HG02763 (cell line): Measurements from ENCODE around the gene FAIM2.

Experiments
- ATAC-seq: cut with Tn5 transposase; IDR thresholded peaks from one replicate; pipeline ENCODE4 v1.9.1; 2021; ENCODE audit warnings: mild to moderate bottlenecking, moderate library complexity; ENCODE audit not compliant: unreplicated experiment

FAIM2 gene

DNA sequence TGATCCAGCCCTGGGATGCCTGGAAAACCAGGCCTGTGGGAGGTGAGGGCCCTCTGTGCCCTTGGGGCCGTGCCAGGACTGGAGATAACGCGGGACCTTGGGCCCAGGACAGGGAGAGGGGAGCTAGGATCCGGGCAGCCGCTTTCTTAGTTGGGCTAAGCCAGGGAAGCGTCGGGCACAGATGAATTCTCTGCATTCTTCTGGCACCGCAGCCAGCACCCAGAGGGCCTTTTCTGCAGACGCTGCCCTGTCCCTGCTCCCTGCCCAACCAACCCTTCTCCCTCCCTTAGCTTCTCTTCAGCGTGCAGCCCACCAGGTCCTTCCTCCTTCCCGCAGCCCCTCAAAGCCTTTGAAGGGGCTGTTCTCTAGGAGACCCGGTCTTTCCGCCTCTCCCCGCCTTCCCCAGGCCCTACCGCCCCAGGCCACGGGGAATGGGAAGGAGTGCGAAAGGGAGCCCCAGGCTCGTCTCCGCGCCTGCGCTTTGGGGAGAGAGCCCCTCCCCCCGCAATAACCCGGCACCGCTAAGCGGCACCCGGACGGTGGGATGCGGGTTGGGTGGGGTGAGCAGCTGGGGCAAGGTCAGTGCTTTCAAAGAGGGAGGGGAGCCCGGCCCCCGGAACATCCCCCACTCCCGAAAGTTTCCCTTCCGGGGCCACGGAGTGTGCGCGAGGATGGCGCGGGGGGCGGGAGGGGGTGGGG is 76.2 kb downstream of the FAIM2 start:
- no peak for ATAC-seq

DNA sequence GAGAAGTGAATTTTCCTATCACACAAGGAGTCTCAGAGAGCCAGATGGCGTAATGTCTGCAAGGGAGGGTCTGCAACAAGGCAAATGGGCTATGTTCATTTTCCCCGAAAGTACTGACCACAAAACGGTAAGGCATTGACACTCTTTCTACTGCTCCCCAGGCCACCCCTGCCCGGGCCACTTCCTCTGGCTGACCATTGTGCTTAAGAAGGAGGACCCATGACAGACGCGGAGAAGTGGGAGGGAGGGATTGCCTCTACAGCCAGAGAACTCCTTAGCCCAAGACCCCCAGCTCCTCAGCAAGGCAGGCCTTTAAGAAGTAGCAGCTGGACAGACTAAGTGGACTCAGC is 76.7 kb downstream of the FAIM2 start:
- no peak for ATAC-seq

DNA sequence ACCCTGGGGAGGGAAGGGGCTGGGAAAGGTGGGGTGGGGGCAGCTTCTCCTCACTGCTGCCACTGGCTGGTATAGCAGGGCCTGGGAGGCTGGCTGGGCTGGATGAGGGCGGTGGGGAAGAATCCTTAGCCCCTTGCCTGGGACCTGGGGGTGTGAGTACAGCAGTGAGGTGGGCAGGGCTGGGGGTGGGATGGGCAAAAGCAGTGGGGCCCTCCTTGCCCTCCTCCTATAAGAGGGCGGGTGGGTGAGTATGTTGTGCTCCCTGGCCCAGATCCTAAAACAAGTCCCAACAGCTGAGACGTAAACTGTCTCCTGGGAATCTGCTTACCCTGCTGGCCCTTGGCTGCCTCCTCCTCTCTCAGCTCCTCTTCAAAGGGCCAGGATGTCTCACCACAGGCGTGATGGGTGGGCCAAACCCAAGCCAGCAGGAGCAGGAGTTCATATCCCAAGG is 77.7 kb downstream of the FAIM2 start:
- no peak for ATAC-seq

DNA sequence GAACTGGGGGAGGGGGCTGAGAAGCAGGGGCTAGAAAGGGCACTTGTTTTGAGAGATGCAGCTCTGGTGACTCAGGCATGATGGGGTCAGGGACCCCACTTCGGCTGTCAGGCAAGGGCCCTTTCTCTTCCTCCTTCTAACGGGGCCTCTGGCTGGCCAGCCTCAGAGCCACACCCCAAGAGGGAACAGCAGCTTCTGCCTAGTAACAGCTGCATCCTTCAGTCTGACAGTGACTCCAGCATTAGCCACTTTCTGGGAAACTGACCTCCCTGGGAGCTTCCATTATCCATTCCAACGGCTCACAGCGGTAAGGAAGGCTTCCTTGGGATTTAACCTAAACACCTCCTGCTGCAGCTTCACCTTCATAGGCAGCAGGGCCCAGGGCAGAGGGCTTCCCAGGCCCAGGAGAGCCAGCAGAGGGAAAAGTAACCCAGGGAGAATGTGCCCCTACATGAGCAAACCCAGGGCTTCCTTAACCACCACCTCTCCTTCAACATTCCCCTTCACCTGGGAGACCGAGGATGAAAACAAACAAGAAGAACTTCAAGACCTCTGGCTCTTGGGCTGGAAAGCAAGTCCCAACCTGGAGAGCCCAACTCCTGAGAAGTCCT is 78.2 kb downstream of the FAIM2 start:
- no peak for ATAC-seq

DNA sequence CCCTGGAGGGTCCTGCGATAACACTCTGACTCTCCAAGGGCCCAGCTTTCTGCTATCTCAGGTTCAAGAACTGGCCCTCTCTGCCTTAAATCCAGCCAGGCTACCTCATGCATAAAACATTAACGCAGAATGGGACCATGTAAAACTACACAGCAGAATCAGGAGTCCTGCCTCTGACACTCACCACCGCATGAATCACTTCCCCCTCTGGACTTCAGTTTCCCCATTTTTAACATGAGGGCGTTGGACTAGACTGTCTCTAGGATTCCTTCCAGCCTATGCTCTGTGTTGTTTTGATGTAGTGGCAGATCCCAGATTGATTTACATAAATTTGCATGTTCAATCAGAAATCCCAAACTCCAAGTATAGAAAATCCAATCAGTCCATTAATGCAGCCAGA is 78.8 kb downstream of the FAIM2 start:
- ATAC-seq: no peak

DNA sequence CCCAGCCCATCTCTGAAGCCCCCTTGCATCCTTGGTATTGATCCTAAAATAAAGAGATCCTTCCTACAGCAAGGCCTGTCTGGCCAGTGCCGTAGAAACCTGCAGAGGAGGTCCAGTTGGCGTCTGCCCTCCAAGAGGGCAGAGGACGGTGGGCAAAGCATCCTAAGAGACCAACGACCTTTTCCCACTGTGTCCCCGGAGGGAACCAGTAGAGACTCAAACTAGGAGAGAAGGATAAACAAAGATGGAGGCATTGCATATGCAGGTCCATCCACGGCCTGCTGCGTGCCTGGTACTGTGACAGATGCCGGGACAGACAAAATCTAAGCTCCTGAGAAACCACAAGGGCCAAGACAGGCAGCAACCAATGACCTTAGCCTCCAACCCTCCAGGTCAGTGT is 79.3 kb downstream of the FAIM2 start:
- no peak for ATAC-seq

DNA sequence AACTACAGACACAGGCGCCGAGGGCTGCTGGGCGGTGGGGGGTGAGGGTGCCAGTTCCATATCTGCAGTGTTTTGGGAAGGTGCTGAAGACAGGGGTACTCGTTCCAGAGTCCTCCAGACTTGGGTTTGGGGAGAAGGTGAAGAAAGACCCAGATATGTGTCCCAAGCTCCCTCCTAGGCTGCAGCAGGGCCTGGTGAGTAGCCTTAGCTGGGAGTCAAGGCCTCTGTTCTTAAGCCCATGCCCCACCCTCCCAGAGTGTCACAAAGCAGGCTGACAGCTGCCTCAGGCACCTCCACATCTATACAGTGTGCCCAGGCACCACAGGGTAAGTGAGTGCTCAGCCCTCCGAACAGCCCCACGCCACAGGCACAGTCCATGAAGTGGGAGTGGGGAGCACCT is 79.7 kb downstream of the FAIM2 start:
- ATAC-seq: no peak

DNA sequence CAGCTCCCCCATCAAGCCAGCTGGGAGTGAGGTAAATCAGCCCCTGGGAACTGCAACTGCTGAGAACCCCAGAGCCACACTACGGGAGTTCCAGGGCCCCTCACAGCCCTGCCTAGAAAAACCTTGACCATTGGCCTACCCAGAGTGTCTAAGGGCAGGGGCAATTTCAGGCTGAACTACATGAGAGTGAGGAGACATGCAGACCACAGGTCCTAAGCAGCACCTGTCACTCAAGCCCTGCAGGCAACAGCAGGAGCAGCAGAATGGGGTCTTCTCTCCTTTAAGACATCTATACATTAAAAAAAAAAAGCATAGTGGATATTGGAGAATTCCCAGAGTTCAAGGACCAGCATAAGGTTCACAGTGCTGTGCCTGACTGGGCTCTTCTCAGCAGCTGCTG is 80.3 kb downstream of the FAIM2 start:
- no peak for ATAC-seq

DNA sequence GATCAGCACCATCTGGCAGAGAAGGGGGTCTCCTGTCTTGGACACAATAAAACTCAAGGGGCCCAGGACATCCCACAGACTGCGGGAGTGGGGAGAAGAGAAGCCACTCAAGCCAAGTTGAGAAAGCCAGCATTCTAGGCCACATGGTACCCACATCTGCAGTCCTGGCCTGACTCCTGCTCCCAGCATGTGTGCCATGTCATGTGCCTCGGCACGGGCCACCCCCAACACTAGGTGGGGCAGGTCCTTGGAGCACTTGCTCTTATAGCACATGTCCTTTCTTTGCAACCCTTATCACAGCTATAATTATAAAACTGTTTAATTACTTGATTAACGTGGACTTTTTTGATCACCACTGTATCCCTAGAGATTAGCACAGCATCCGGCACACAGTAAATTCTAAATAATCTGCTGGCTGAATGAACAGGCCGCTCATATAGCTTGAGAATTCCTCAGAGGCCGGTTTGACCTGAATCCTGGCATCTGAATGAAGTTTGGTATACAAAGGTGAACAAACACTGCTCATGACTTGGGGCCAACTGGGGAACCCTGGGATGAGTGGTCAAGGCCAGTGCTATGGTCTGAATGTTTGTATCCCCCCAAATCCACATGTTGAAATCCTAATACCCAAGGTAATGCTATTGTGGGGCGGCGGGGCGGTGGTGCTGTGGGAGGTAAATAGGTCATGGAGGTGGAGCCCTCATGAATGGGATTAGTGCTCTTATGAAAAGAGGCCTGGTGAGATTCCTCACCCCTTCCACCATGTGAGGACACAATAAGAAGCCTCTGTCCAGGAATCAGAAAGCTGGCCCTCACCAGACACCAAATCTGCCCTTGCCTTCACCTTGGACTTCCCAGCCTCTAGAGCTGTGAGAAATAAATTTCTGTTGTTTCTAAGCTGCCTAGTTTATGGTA is 82.1 kb downstream of the FAIM2 start:
- ATAC-seq: no peak

DNA sequence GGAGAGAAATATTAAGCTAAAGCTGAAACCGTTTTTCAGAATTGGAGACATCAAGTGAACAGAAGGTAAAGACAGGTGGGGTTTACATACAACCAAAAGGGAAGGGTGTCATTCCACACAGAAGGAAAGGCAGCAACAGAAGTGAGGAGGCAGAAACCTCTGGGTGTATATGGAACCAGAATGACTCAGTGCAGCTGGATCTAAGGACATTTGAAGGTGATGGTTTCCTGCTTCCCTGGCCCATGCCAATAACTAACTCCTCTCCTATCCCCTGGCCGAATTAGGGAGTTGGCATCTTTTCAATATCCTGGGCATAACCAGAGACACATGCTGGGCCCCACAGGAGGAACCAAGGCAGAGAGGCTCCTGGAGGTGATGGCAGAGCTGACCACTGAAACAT is 83.9 kb downstream of the FAIM2 start:
- ATAC-seq: no peak

DNA sequence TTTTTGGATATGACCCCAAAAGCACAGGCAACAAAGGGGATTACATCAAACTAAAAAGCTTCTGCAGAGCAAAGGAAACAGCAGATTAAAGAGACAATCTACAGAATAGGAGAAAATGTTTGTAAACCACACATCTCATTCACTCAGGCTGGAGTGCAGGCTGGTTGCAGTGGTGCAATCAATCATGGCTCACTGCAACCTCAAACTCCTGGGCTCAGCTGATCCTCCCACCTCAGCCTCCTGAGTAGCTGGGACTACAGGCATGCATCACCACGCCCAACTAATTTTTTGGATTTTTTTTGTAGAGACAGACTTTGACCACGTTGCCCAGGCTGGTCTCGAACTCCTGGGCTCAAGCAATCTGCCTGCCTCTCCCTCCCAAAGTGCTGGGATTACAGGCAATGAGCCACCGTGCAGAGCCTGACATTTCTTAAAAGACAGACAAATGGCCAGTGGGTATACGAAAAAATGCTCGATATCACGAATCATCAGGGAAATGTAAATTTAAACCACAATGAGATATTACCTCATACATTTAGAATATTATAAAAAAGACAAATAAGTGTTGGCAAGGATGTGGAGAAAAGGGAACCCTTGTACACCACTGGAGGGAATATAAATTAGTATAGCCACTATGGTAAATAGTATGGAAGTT is 85.3 kb downstream of the FAIM2 start:
- ATAC-seq: no peak
